H1 (cell line): ENCODE measurements around the gene STARD7. TPM values are rescaled to one million over a fixed set of nuclear protein-coding genes. Genes with fewer than 3 reads are reported as not detected.

Experiments
- CTCF ChIA-PET: fragments of 300-600 bp; sonication (Branson Sonifier 250); formaldehyde crosslinking; loops from one replicate; lab custom pipeline; 2021; ENCODE audit not compliant: partially characterized antibody; lab: Charles Lee
- POLR2A ChIA-PET: fragments of 300-600 bp; sonication (Branson Sonifier 250); formaldehyde crosslinking; loops from one replicate; lab custom pipeline; 2021; ENCODE audit warnings: inconsistent platforms; ENCODE audit not compliant: partially characterized antibody; lab: Charles Lee
- DNase-seq, 2 experiments: peaks; one replicate each; pipeline versions ENCODE4 v3.0.0 to v3.0.0-alpha.2; 2010 to 2022; ENCODE audit warnings: low spot score in 2 of 2, low read depth in 1 of 2, mixed read lengths in 1 of 2
- FAIRE-seq: peaks from 2 replicates; lab custom pipeline; 2011; peaks lifted over from hg19 to GRCh38; lab: Jason Lieb, UNC
- H2AFZ ChIP-seq: 2 replicates; pipeline ENCODE4 v1.8.1; 2012; ENCODE audit warnings: low read length, inconsistent platforms
- H2AK5ac ChIP-seq: 2 replicates; pipeline ENCODE4 v1.6.1; 2013; ENCODE audit warnings: low read depth, low read length
- H2BK120ac ChIP-seq: replicated peaks from 2 replicates; pipeline ENCODE3; 2013; ENCODE audit warnings: low read depth, low read length, inconsistent platforms
- H2BK12ac ChIP-seq: 2 replicates; pipeline ENCODE4 v1.6.1; 2013; ENCODE audit warnings: low read depth, low read length
- H2BK15ac ChIP-seq: 2 replicates; pipeline ENCODE4 v1.6.1; 2013; ENCODE audit warnings: low read length
- H2BK20ac ChIP-seq: 2 replicates; pipeline ENCODE4 v1.6.1; 2013; ENCODE audit warnings: low read length
- H2BK5ac ChIP-seq: 2 replicates; pipeline ENCODE4 v1.6.1; 2013; ENCODE audit warnings: low read depth, low read length
- H3K14ac ChIP-seq: 2 replicates; pipeline ENCODE4 v1.6.1; 2013; ENCODE audit warnings: inconsistent platforms; ENCODE audit not compliant: insufficient read length
- H3K18ac ChIP-seq: 2 replicates; pipeline ENCODE4 v1.6.1; 2013; ENCODE audit warnings: low read length; ENCODE audit errors: extremely low read depth
- H3K23ac ChIP-seq: 2 replicates; pipeline ENCODE4 v1.6.1; 2013; ENCODE audit warnings: inconsistent platforms; ENCODE audit not compliant: insufficient read length
- H3K23me2 ChIP-seq: 2 replicates; pipeline ENCODE4 v1.6.1; 2013; ENCODE audit warnings: low read depth, low read length
- H3K27ac ChIP-seq: 2 replicates; pipeline ENCODE4 v1.6.1; 2011; ENCODE audit warnings: low read depth, low read length, inconsistent platforms
- H3K27me3 ChIP-seq, 4 experiments: replicated peaks in 1 of 4; 1 replicate in 1 of 4; 2 replicates in 3 of 4; pipeline versions ENCODE4 v1.6.1 to v1.8.1; 2011 to 2013; ENCODE audit warnings: low read length in 3 of 4, mild to moderate bottlenecking in 3 of 4, inconsistent platforms in 2 of 4, mixed read lengths in 2 of 4, moderate library complexity in 1 of 4; ENCODE audit not compliant: control insufficient read depth in 3 of 4, insufficient read depth in 3 of 4; ENCODE audit errors: extremely low read depth in 1 of 4
- H3K36me3 ChIP-seq, 4 experiments: 2 replicates each; pipeline versions ENCODE4 v1.6.1 to v1.8.1; 2011 to 2013; ENCODE audit warnings: mild to moderate bottlenecking in 4 of 4, low read length in 3 of 4, moderate library complexity in 2 of 4, control low read depth in 1 of 4, inconsistent platforms in 1 of 4; ENCODE audit not compliant: insufficient read depth in 4 of 4, control insufficient read depth in 2 of 4
- H3K4ac ChIP-seq: replicated peaks from 2 replicates; pipeline ENCODE3; 2013; ENCODE audit warnings: low read length, low read depth, mixed read lengths, inconsistent platforms; ENCODE audit not compliant: insufficient read length
- H3K4me1 ChIP-seq, 4 experiments: replicated peaks in 1 of 4; 1 replicate in 1 of 4; 2 replicates in 3 of 4; pipeline versions ENCODE4 v1.6.1 to v1.8.1; 2011 to 2013; ENCODE audit warnings: low read length in 3 of 4, inconsistent platforms in 2 of 4, mixed read lengths in 1 of 4; ENCODE audit not compliant: insufficient read depth in 4 of 4, control insufficient read depth in 3 of 4
- H3K4me2 ChIP-seq, 2 experiments: 2 replicates each; pipeline versions ENCODE4 v1.6.1 to v1.8.1; 2011 to 2013; ENCODE audit warnings: low read depth in 2 of 2, low read length in 2 of 2, control low read depth in 1 of 2, inconsistent platforms in 1 of 2, mild to moderate bottlenecking in 1 of 2; ENCODE audit not compliant: insufficient read depth in 1 of 2
- H3K4me3 ChIP-seq, 4 experiments: fragments of 200-600, 300-600 bp in 1 of 4; sonication (generic), shearing (Covaris generic), sonication (Bioruptor Twin) in 1 of 4; 2 replicates each; pipeline versions ENCODE4 v1.5.1 to v1.8.1; 2011 to 2016; ENCODE audit warnings: low read length in 4 of 4, low read depth in 3 of 4, control low read depth in 2 of 4, inconsistent platforms in 2 of 4, mild to moderate bottlenecking in 2 of 4, mixed read lengths in 1 of 4, moderate library complexity in 1 of 4; ENCODE audit not compliant: insufficient read depth in 2 of 4; ENCODE audit errors: extremely low read depth in 1 of 4
- H3K56ac ChIP-seq: replicated peaks from 2 replicates; pipeline ENCODE3; 2013; ENCODE audit warnings: low read depth, mild to moderate bottlenecking, mixed read lengths, low read length, inconsistent platforms; ENCODE audit not compliant: insufficient read length
- H3K79me1 ChIP-seq: 2 replicates; pipeline ENCODE4 v1.6.1; 2013; ENCODE audit warnings: low read depth, low read length, control low read depth
- H3K79me2 ChIP-seq, 2 experiments: 2 replicates each; pipeline versions ENCODE4 v1.6.1 to v1.8.1; 2012 to 2013; ENCODE audit warnings: low read length in 2 of 2, mild to moderate bottlenecking in 2 of 2, inconsistent platforms in 1 of 2; ENCODE audit not compliant: insufficient read depth in 2 of 2, control insufficient read depth in 1 of 2
- H3K9ac ChIP-seq, 4 experiments: replicated peaks in 1 of 4; 1 replicate in 1 of 4; 2 replicates in 3 of 4; pipeline versions ENCODE4 v1.6.1 to v1.8.1; 2011 to 2013; ENCODE audit warnings: low read depth in 3 of 4, low read length in 3 of 4, control low read depth in 2 of 4, mild to moderate bottlenecking in 2 of 4, moderate library complexity in 2 of 4, inconsistent platforms in 1 of 4; ENCODE audit errors: extremely low read depth in 1 of 4
- H3K9me3 ChIP-seq, 2 experiments: 2 replicates each; pipeline versions ENCODE4 v1.6.1 to v1.8.1; 2012 to 2013; ENCODE audit warnings: mild to moderate bottlenecking in 2 of 2, moderate library complexity in 2 of 2, control low read depth in 1 of 2, inconsistent platforms in 1 of 2, low read depth in 1 of 2, low read length in 1 of 2, mixed read lengths in 1 of 2; ENCODE audit not compliant: insufficient read depth in 2 of 2
- H4K20me1 ChIP-seq, 2 experiments: replicated peaks in 1 of 2; 2 replicates each; pipeline versions ENCODE3 to v1.8.1; 2011 to 2013; ENCODE audit warnings: inconsistent platforms in 2 of 2, low read length in 2 of 2, mild to moderate bottlenecking in 1 of 2; ENCODE audit not compliant: insufficient read depth in 2 of 2, control insufficient read depth in 1 of 2
- H4K5ac ChIP-seq: 2 replicates; pipeline ENCODE4 v1.6.1; 2013; ENCODE audit warnings: low read length, low read depth, mixed read lengths, inconsistent platforms; ENCODE audit not compliant: insufficient read length
- H4K8ac ChIP-seq: 2 replicates; pipeline ENCODE4 v1.8.0; 2013; ENCODE audit warnings: mild to moderate bottlenecking, moderate library complexity, low read length, inconsistent platforms; ENCODE audit not compliant: insufficient read depth; ENCODE audit errors: extremely low read depth
- H4K91ac ChIP-seq: replicated peaks from 2 replicates; pipeline ENCODE3; 2013; ENCODE audit warnings: low read length, mixed read lengths, inconsistent platforms; ENCODE audit not compliant: insufficient read length
- ASH2L ChIP-seq: fragments of 200-600, 300-600 bp; sonication (generic); IDR thresholded peaks from one replicate; pipeline ENCODE4 v1.7.1; 2017; ENCODE audit warnings: low read length
- CEBPB ChIP-seq: IDR thresholded peaks from 2 replicates; pipeline ENCODE4 v1.6.1; 2012; ENCODE audit warnings: low read depth, low read length
- CREB1 ChIP-seq: IDR thresholded peaks from 2 replicates; pipeline ENCODE4 v1.6.1; 2012; ENCODE audit warnings: inconsistent platforms
- EGR1 ChIP-seq: IDR thresholded peaks from 2 replicates; pipeline ENCODE4 v1.6.1; 2011; ENCODE audit warnings: low read depth, low read length, borderline replicate concordance
- JUN ChIP-seq: IDR thresholded peaks from 2 replicates; pipeline ENCODE4 v1.6.1; 2011; ENCODE audit warnings: low read depth, mild to moderate bottlenecking, improper control_type of control experiment, low read length
- WGBS, 2 experiments: shearing (Covaris generic) in 1 of 2; methylation state at CpG; one replicate each; pipeline versions ENCODE4 v1.1.6 to v1.1.7; 2013 to 2015; ENCODE audit warnings: low lambda C conversion rate in 2 of 2, mixed read lengths in 2 of 2, inconsistent platforms in 1 of 2, low coverage in 1 of 2, missing lambda C conversion rate in 1 of 2; ENCODE audit not compliant: insufficient replicate concordance in 2 of 2, insufficient coverage in 1 of 2, insufficient read length in 1 of 2; ENCODE audit errors: extremely low coverage in 1 of 2, missing lambda C conversion rate in 1 of 2; 5-methylcytosine and 5-hydroxymethylcytosine counted together
- polyA plus RNA-seq, 7 experiments: library from polyadenylated mRNA; depleted of rRNA in 3 of 7; stranded (reverse) in 5 of 7; unstranded in 2 of 7; fragments of >200 nt in 5 of 7; fragments of 200-250 nt in 2 of 7; gene quantifications; 1 replicate in 5 of 7; 2 replicates in 1 of 7; 4 replicates in 1 of 7; pipeline versions ENCODE4 v1.2.1 to v1.2.3, GENCODE V29; 2011 to 2013; ENCODE audit warnings: missing spikeins in 2 of 7, mixed read lengths in 2 of 7
- total RNA-seq: library from RNA; stranded (reverse); fragmentation: NEBNext Ultra II Directional; extraction: Animal tissue kit (Norgen Biotek cat#: 25700); gene quantifications from 2 replicates; pipeline ENCODE4 v1.2.1, GENCODE V29; 2021
- TF ChIP-seq, protein P1 (sequence below): IDR thresholded peaks from 2 replicates; pipeline ENCODE4 v1.6.1; 2012; ENCODE audit warnings: inconsistent platforms
- TF ChIP-seq, protein P2 (sequence below): IDR thresholded peaks from 2 replicates; pipeline ENCODE4 v1.6.1; 2012; ENCODE audit warnings: inconsistent platforms

STARD7 gene
- total and polyA plus RNA-seq, 2 of the 8 experiments (the other 6 are each of a cell fraction or from before 2014, with no cell fraction given): 89.1 to 200 TPM

DNA sequence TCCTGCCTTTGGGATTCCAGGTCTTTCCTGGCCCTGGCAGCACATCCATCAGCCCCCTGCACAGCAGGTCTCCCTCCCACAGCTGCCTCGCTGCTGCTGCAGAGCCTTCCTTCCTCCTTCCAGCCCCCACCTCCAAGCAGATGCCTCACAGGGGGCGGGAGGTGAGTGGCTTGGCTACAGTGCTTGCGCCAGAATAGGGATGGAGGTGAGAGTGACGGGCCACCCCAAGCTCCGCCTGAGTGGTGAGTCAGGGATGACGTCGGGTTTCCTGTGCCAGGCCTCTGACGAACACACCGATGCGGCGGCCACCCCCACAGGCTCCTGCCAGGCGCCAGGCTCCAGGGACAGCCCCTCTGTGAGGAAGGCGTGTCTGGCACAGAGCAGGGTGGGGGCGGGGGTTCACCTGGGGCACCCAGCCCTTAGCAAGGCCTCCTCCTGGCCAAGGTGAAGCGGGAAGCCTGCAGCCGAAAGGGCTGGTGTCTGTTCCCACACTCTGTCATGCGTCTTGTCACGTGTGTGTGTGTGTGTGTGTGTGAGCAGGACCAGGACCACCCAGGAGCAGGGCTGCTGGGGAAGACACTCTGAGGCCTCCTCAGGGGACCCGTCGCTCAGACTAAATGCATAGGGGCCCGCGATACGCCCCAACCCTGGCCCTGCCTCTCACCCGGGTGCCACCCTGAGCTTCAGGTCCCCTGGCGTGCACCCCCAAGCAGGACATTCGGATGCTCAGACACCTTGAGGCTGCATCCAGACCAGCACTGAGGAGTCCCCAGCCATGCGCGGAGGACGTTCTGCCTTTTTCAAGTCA is 60.0 kb downstream of the STARD7 start:
- H3K23me2 ChIP-seq: peaks cover 7% of the 10 kb centered on the region
- H2BK120ac ChIP-seq: no peak overlapping the region
- no peak overlapping the region for H2AK5ac ChIP-seq
- H3K27me3 ChIP-seq: peaks cover 4 to 30% (median 20%) of the 10 kb centered on the region in 4 experiments; a peak in 6 of 7 replicates
- ChIA-PET CTCF (interaction anchor here (0.7 to 13.4 kb wide), 3 partner anchors 9 to 32 kb away, joined by 3 to 155 read pairs (median 98); partner anchors contain the start of genes ADRA2B and ASTL), POLR2A (interaction anchor here (1.0 to 2.1 kb wide), 4 partner anchors 10 to 60 kb away, joined by 3 to 6 read pairs (median 4); partner anchors contain the start of genes ASTL and STARD7)
- peak overlapping the region; percentile 8; the same call in 1 of the 2 replicates for H3K27ac ChIP-seq
- peak overlapping the region; percentile 57 to 60 for H3K4me2 ChIP-seq
- H4K8ac ChIP-seq: peak overlapping the region; percentile 84
- peak overlapping the region; percentile 27; the same call in 1 of the 2 replicates for H2BK5ac ChIP-seq
- H4K91ac ChIP-seq: peak overlapping the region; percentile 86
- H3K4me1 ChIP-seq: peaks cover 0 to 50% (median 38%) of the 10 kb centered on the region in 4 experiments; a peak in 6 of 7 replicates
- H3K4me3 ChIP-seq: peak overlapping the region in 2 of 4 experiments; percentile 14 to 21; a peak in 3 of 8 replicates
- peak overlapping the region; percentile 95 for H3K18ac ChIP-seq
- FAIRE-seq (no peak), DNase-seq (peak; percentile 74 to 88)
- no peaks in the 10 kb centered on the region for H3K9me3 ChIP-seq
- H3K9ac ChIP-seq: no peak overlapping the region
- 42% methylated on average over 28 of the region's 29 CpGs; no CpG with 5 or more reads in 1 of the 2 experiments for WGBS, 2 experiments
- H3K56ac ChIP-seq: no peak overlapping the region
- peak overlapping the region; percentile 41 for H4K5ac ChIP-seq
- H3K14ac ChIP-seq: no peak overlapping the region
- no peaks in the 10 kb centered on the region for H4K20me1 ChIP-seq
- no peak overlapping the region for H3K23ac ChIP-seq
- no peaks in the 10 kb centered on the region for H3K79me1 ChIP-seq
- H3K4ac ChIP-seq: peak overlapping the region; percentile 83
- H3K79me2 ChIP-seq: no peaks in the 10 kb centered on the region
- peak overlapping the region; percentile 75; the same call in 1 of the 2 replicates for H2BK15ac ChIP-seq
- peak overlapping the region; percentile 93; the same call in 1 of the 2 replicates for H2BK20ac ChIP-seq
- H2BK12ac ChIP-seq: peak overlapping the region; percentile 80; the same call in 1 of the 2 replicates
- peak overlapping the region; percentile 39; the same call in 1 of the 2 replicates for H2AFZ ChIP-seq
- H3K36me3 ChIP-seq: no peaks in the 10 kb centered on the region
- 0 out of 2 replicates have a peak, but pooled peaks have one; percentile 25 for TF ChIP-seq CEBPB
- TF ChIP-seq, protein P1, sequence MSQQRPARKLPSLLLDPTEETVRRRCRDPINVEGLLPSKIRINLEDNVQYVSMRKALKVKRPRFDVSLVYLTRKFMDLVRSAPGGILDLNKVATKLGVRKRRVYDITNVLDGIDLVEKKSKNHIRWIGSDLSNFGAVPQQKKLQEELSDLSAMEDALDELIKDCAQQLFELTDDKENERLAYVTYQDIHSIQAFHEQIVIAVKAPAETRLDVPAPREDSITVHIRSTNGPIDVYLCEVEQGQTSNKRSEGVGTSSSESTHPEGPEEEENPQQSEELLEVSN: peak; percentile 52; the same call in 1 of the 2 replicates
- peak; percentile 49 for TF ChIP-seq ASH2L
- peak; percentile 95 for TF ChIP-seq CREB1
- TF ChIP-seq JUN: peak; percentile 25; the same call in 1 of the 2 replicates
- TF ChIP-seq, protein P2, sequence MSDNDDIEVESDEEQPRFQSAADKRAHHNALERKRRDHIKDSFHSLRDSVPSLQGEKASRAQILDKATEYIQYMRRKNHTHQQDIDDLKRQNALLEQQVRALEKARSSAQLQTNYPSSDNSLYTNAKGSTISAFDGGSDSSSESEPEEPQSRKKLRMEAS: 0 out of 2 replicates have a peak, but pooled peaks have one; percentile 33
- TF ChIP-seq EGR1: peak; percentile 35; the same call in 1 of the 2 replicates
